Stimulated activated CD4-positive, alpha-beta T cell treated with anti-CD3 and anti-CD28 coated beads, TNF-alpha, amount 100 ng/mL, for 48 hours (primary cell): ENCODE measurements around the gene LTA.
A peak's percentile ranks its signal among the peaks of the same experiment; 100 is the strongest.
"Not testable (repeated sequence)": the region's sequence is repeated elsewhere in the genome, so short reads cannot be mapped to it uniquely, and the experiment has no call there.

Experiments used
- DNase-seq, 3 donors: peaks; one replicate each; pipeline ENCODE4 v3.0.0-alpha.2; 2020; ENCODE audit warnings: low read depth in 3 of 3

The LTA gene

GRCh38 chr6:31541658-31542521 lies 30.2 kb upstream of the LTA start, which contains the start of gene DDX39B:
Gene DDX39B (minus strand): TSS chr6:31542003. CDS start chr6:31540532, 1,471 bp downstream.
- peak; percentile 84 to 91 (median 88) for DNase-seq

- DNase-seq: no peak
These were observed 28.4 kb upstream of the LTA start for GRCh38 chr6:31543639-31544038.

- DNase-seq: no peak
These were observed 27.4 kb upstream of the LTA start for GRCh38 chr6:31544676-31545075.

- no peak for DNase-seq
These were observed 26.8 kb upstream of the LTA start for GRCh38 chr6:31545291-31545690.

- DNase-seq: peak; percentile 73 to 89 (median 81)
These were observed 25.6 kb upstream of the LTA start, which contains the start of gene ATP6V1G2 for GRCh38 chr6:31546339-31546957. Gene ATP6V1G2 (minus strand): TSS chr6:31546608. CDS start chr6:31546559, 49 bp downstream.

GRCh38 chr6:31546958-31547726 lies 24.9 kb upstream of the LTA start, which contains the start of gene NFKBIL1:
Gene NFKBIL1 (plus strand): TSS chr6:31547608. CDS start chr6:31547695, 87 bp downstream.
- peak; percentile 82 to 92 (median 88) for DNase-seq

- DNase-seq: no peak
These were observed 24.2 kb upstream of the LTA start for GRCh38 chr6:31547727-31548543.

GRCh38 chr6:31548544-31548873 lies 23.6 kb upstream of the LTA start:
- DNase-seq: no peak

- not testable (repeated sequence) for DNase-seq
These were observed 20.7 kb upstream of the LTA start for GRCh38 chr6:31551371-31551770.

- no peak for DNase-seq
These were observed 15.8 kb upstream of the LTA start for GRCh38 chr6:31556307-31556706.

GRCh38 chr6:31557443-31558317 lies 14.4 kb upstream of the LTA start:
- DNase-seq: no peak

GRCh38 chr6:31558318-31558625 lies 13.8 kb upstream of the LTA start:
- DNase-seq: no peak

- DNase-seq: no peak
These were observed 13.2 kb upstream of the LTA start for GRCh38 chr6:31558631-31559500.

GRCh38 chr6:31559606-31559957 lies 12.5 kb upstream of the LTA start:
- DNase-seq: no peak

GRCh38 chr6:31559958-31560696 lies 12.0 kb upstream of the LTA start:
- no peak for DNase-seq

- no peak for DNase-seq
These were observed 11.4 kb upstream of the LTA start for GRCh38 chr6:31560697-31561058.

GRCh38 chr6:31567531-31568370 lies 4.3 kb upstream of the LTA start:
- no peak for DNase-seq

- no peak for DNase-seq
These were observed 3.5 kb upstream of the LTA start for GRCh38 chr6:31568537-31568961.
